Large intestine (tissue), 3 donors: ENCODE data around the gene INPP5F. TPM values are rescaled to one million over a fixed set of nuclear protein-coding genes. Genes with fewer than 3 reads are reported as not detected.
"Not testable (repeated sequence)": the region's sequence is repeated elsewhere in the genome, so short reads cannot be mapped to it uniquely, and the experiment has no call there.

Experiments
- DNase-seq, 2 donors: peaks; one replicate each; pipeline versions ENCODE4 v3.0.0 to v3.0.0-alpha.2; 2013
- H3K27ac ChIP-seq: one replicate; pipeline ENCODE4 v1.5.1; 2013; ENCODE audit warnings: low read length
- H3K27me3 ChIP-seq: 2 replicates; pipeline ENCODE4 v1.6.1; 2013; ENCODE audit warnings: low read length; ENCODE audit not compliant: control insufficient read depth, insufficient read depth
- H3K36me3 ChIP-seq: 2 replicates; pipeline ENCODE4 v1.6.1; 2013; ENCODE audit warnings: low read length; ENCODE audit not compliant: control insufficient read depth, insufficient read depth
- H3K4me1 ChIP-seq: one replicate; pipeline ENCODE4 v1.6.1; 2013; ENCODE audit warnings: low read length; ENCODE audit not compliant: control insufficient read depth, insufficient read depth
- H3K4me3 ChIP-seq: one replicate; pipeline ENCODE4 v1.5.1; 2013; ENCODE audit warnings: low read length
- H3K9me3 ChIP-seq: one replicate; pipeline ENCODE4 v1.6.1; 2013; ENCODE audit warnings: mild to moderate bottlenecking, low read depth, low read length, moderate library complexity; ENCODE audit not compliant: control insufficient read depth
- WGBS: methylation state at CpG from one replicate; pipeline ENCODE4 v1.1.5; 2013; ENCODE audit warnings: low lambda C conversion rate; ENCODE audit not compliant: insufficient coverage; 5-methylcytosine and 5-hydroxymethylcytosine counted together
- polyA plus RNA-seq: library from polyadenylated mRNA; unstranded; fragments of 120-200 nt; gene quantifications from one replicate; pipeline ENCODE4 v1.2.1, GENCODE V29; 2013

INPP5F gene
- polyA plus RNA-seq, 1 donor = 24.7 TPM

- no CpG with 5 or more reads among the region's 7 CpGs for WGBS
- H3K36me3 ChIP-seq = peaks cover 8% of the 10 kb centered on the region
- no peak for DNase-seq
- no peak overlapping the region for H3K27ac ChIP-seq
- no peak overlapping the region for H3K4me3 ChIP-seq
- H3K9me3 ChIP-seq = peaks cover 3% of the 10 kb centered on the region
- H3K4me1 ChIP-seq = no peaks in the 10 kb centered on the region
- no peaks in the 10 kb centered on the region for H3K27me3 ChIP-seq
Observed at GRCh38 chr10:119860866-119861607, 135.2 kb downstream of the INPP5F start.

GRCh38 chr10:119862524-119862923 lies 136.7 kb downstream of the INPP5F start:
- peaks cover 3% of the 10 kb centered on the region for H3K9me3 ChIP-seq
- H3K27ac ChIP-seq = no peak overlapping the region
- no peak for DNase-seq
- no peaks in the 10 kb centered on the region for H3K36me3 ChIP-seq
- no peak overlapping the region for H3K4me3 ChIP-seq
- WGBS = no CpG with 5 or more reads among the region's 1 CpG
- no peaks in the 10 kb centered on the region for H3K4me1 ChIP-seq
- H3K27me3 ChIP-seq = no peaks in the 10 kb centered on the region

- no peaks in the 10 kb centered on the region for H3K4me1 ChIP-seq
- 81% methylated on average over 3 of the region's 4 CpGs for WGBS
- no peak for DNase-seq
- no peak overlapping the region for H3K27ac ChIP-seq
- H3K36me3 ChIP-seq = no peaks in the 10 kb centered on the region
- no peaks in the 10 kb centered on the region for H3K27me3 ChIP-seq
- no peak overlapping the region for H3K4me3 ChIP-seq
- peaks cover 3% of the 10 kb centered on the region for H3K9me3 ChIP-seq
Observed at GRCh38 chr10:119863951-119864565, 138.2 kb downstream of the INPP5F start.

GRCh38 chr10:119865699-119866240 lies 139.9 kb downstream of the INPP5F start:
- H3K9me3 ChIP-seq = peaks cover 3% of the 10 kb centered on the region
- H3K4me3 ChIP-seq = no peak overlapping the region
- H3K4me1 ChIP-seq = no peaks in the 10 kb centered on the region
- H3K27ac ChIP-seq = no peak overlapping the region
- no peaks in the 10 kb centered on the region for H3K27me3 ChIP-seq
- WGBS = no CpG with 5 or more reads among the region's 6 CpGs
- DNase-seq = no peak
- no peaks in the 10 kb centered on the region for H3K36me3 ChIP-seq

- Histone ChIP-seq H3K4me1 (peaks cover 2% of the 10 kb centered on the region), H3K27me3 (no peaks in the 10 kb centered on the region), H3K27ac (no peak overlapping the region), H3K36me3 (no peaks in the 10 kb centered on the region), H3K4me3 (no peak overlapping the region), H3K9me3 (peaks cover 3% of the 10 kb centered on the region)
- WGBS = 90% methylated on average over 2 of the region's 7 CpGs
- DNase-seq = no peak
Observed at GRCh38 chr10:119867317-119867716, 141.5 kb downstream of the INPP5F start.

- H3K4me1 ChIP-seq, H3K9me3 ChIP-seq, H3K27me3 ChIP-seq, H3K4me3 ChIP-seq, H3K36me3 ChIP-seq, DNase-seq, H3K27ac ChIP-seq: not testable (repeated sequence)
- 40% methylated on average over 1 of the region's 4 CpGs for WGBS
Observed at GRCh38 chr10:119869398-119869797, 143.5 kb downstream of the INPP5F start.

- peaks cover 10% of the 10 kb centered on the region for H3K4me1 ChIP-seq
- peak overlapping the region; percentile 78 for H3K27ac ChIP-seq
- no peaks in the 10 kb centered on the region for H3K36me3 ChIP-seq
- DNase-seq = peak; percentile 52 to 84
- peak overlapping the region; percentile 57 for H3K4me3 ChIP-seq
- H3K9me3 ChIP-seq = no peaks in the 10 kb centered on the region
- WGBS = no CpG with 5 or more reads among the region's 56 CpGs
- H3K27me3 ChIP-seq = no peaks in the 10 kb centered on the region
Observed at GRCh38 chr10:119871881-119872609, 146.2 kb downstream of the INPP5F start.

GRCh38 chr10:119872610-119872859 lies 146.7 kb downstream of the INPP5F start, which contains the start of gene MCMBP:
Gene MCMBP, minus strand, starts transcription at chr10:119872843. Its CDS starts 259 bp downstream, at chr10:119872584.
- Histone ChIP-seq H3K27me3 (no peaks in the 10 kb centered on the region), H3K4me1 (peaks cover 10% of the 10 kb centered on the region), H3K27ac (peak within 1 kb of the TSS; percentile 80), H3K36me3 (no peaks in the 10 kb centered on the region), H3K9me3 (no peaks in the 10 kb centered on the region), H3K4me3 (peak within 1 kb of the TSS; percentile 57)
- no peak for DNase-seq
- no CpG with 5 or more reads among the region's 42 CpGs for WGBS

- Histone ChIP-seq H3K27ac (peak overlapping the region; percentile 80), H3K4me3 (peak overlapping the region; percentile 57), H3K9me3 (no peaks in the 10 kb centered on the region), H3K4me1 (peaks cover 10% of the 10 kb centered on the region), H3K36me3 (no peaks in the 10 kb centered on the region), H3K27me3 (no peaks in the 10 kb centered on the region)
- WGBS = no CpG with 5 or more reads among the region's 75 CpGs
- DNase-seq = peak; percentile 89 to 96
Observed at GRCh38 chr10:119872860-119873681, 147.2 kb downstream of the INPP5F start.

- H3K27me3 ChIP-seq = no peaks in the 10 kb centered on the region
- no peak for DNase-seq
- no peak overlapping the region for H3K27ac ChIP-seq
- no peaks in the 10 kb centered on the region for H3K9me3 ChIP-seq
- WGBS = no CpG with 5 or more reads among the region's 2 CpGs
- H3K4me3 ChIP-seq = no peak overlapping the region
- peaks cover 6% of the 10 kb centered on the region for H3K4me1 ChIP-seq
- no peaks in the 10 kb centered on the region for H3K36me3 ChIP-seq
Observed at GRCh38 chr10:119878524-119878923, 152.7 kb downstream of the INPP5F start.
